HepG2 (cell line): ENCODE data around the gene CNP. TPM values are rescaled to one million over a fixed set of nuclear protein-coding genes. Genes with fewer than 3 reads are reported as not detected.

ENCODE experiments used
- AHDC1 ChIP-seq: sonication (generic); formaldehyde crosslinking; IDR thresholded peaks from 2 replicates; pipeline ENCODE4 v1.5.1; 2020; ENCODE audit warnings: mild to moderate bottlenecking, missing genetic modification reagents, borderline replicate concordance
- BCL3 ChIP-seq: sonication (generic); formaldehyde crosslinking; IDR thresholded peaks from 2 replicates; pipeline ENCODE4 v1.5.1; 2020; ENCODE audit warnings: mild to moderate bottlenecking, missing genetic modification reagents, moderate library complexity
- CBX5 ChIP-seq: sonication (generic); formaldehyde crosslinking; IDR thresholded peaks from 2 replicates; pipeline ENCODE4 v1.4.0; 2020; ENCODE audit warnings: missing genetic modification reagents, borderline replicate concordance
- CREBL2 ChIP-seq: sonication (generic); formaldehyde crosslinking; IDR thresholded peaks from 2 replicates; pipeline ENCODE4 v1.8.1; 2023; ENCODE audit warnings: missing genetic modification reagents, mild to moderate bottlenecking, borderline replicate concordance
- FUBP1 ChIP-seq: sonication (generic); formaldehyde crosslinking; IDR thresholded peaks from 2 replicates; pipeline ENCODE4 v1.5.1; 2020; ENCODE audit warnings: missing genetic modification reagents, mild to moderate bottlenecking, borderline replicate concordance
- HDAC1 ChIP-seq: sonication (generic); formaldehyde crosslinking; IDR thresholded peaks from 2 replicates; pipeline ENCODE4 v1.5.1; 2020; ENCODE audit warnings: mild to moderate bottlenecking, missing genetic modification reagents
- HNF1B ChIP-seq: sonication (generic); formaldehyde crosslinking; IDR thresholded peaks from 2 replicates; pipeline ENCODE4 v1.5.1; 2020; ENCODE audit warnings: mild to moderate bottlenecking, moderate library complexity, missing genetic modification reagents
- MEIS2 ChIP-seq: sonication (generic); formaldehyde crosslinking; IDR thresholded peaks from 2 replicates; pipeline ENCODE4 v1.9.0; 2021; ENCODE audit warnings: mild to moderate bottlenecking, missing genetic modification reagents
- ZNF10 ChIP-seq: sonication (generic); formaldehyde crosslinking; IDR thresholded peaks from 2 replicates; pipeline ENCODE4 v1.4.0; 2020; ENCODE audit warnings: mild to moderate bottlenecking, low read depth, missing genetic modification reagents, borderline replicate concordance
- ZNF224 ChIP-seq: sonication (generic); formaldehyde crosslinking; IDR thresholded peaks from 2 replicates; pipeline ENCODE4 v1.5.0; 2020; ENCODE audit warnings: mild to moderate bottlenecking, missing genetic modification reagents
- ZNF629 ChIP-seq: sonication (generic); formaldehyde crosslinking; conservative IDR thresholded peaks from 2 replicates; pipeline ENCODE4 v1.5.0; 2020; ENCODE audit warnings: missing genetic modification reagents
- ZNF703 ChIP-seq: sonication (generic); formaldehyde crosslinking; IDR thresholded peaks from 2 replicates; pipeline ENCODE4 v1.5.1; 2020; ENCODE audit warnings: missing genetic modification reagents, mild to moderate bottlenecking, moderate library complexity, borderline replicate concordance
- ZNF710 ChIP-seq: sonication (generic); formaldehyde crosslinking; IDR thresholded peaks from 2 replicates; pipeline ENCODE4 v1.5.0; 2020; ENCODE audit warnings: mild to moderate bottlenecking, missing genetic modification reagents, borderline replicate concordance
- ZNF746 ChIP-seq: sonication (generic); formaldehyde crosslinking; IDR thresholded peaks from 2 replicates; pipeline ENCODE4 v1.8.0; 2022; ENCODE audit warnings: mild to moderate bottlenecking, missing genetic modification reagents
- polyA plus RNA-seq, 8 experiments: library from polyadenylated mRNA; depleted of rRNA in 3 of 8; stranded (reverse) in 7 of 8; unstranded in 1 of 8; fragments of >200 nt; fragmentation: Illumina TruSeq in 4 of 8; extraction: Trizol in 4 of 8; gene quantifications; 2 replicates each; pipeline versions ENCODE4 v1.2.1 to v1.2.3, GENCODE V29; 2011 to 2016; ENCODE audit warnings: low read depth in 4 of 8, missing spikeins in 1 of 8, mixed read lengths in 1 of 8; ENCODE audit not compliant: insufficient read depth in 1 of 8
- total RNA-seq, 5 experiments: library from RNA; depleted of rRNA; stranded (reverse); fragments of >200 nt; fragmentation: Illumina TruSeq; extraction: Trizol; gene quantifications; 2 replicates each; pipeline ENCODE4 v1.2.3, GENCODE V29; 2016; ENCODE audit warnings: low read depth in 1 of 5

Gene CNP
- total and polyA plus RNA-seq, 2 of the 13 experiments (the other 11 are each of a cell fraction or from before 2014, with no cell fraction given), result 97.2 to 161 TPM

- TF ChIP-seq FUBP1 (CRISPR knock-in tag), result no peak
- 0 out of 2 replicates have a peak, but pooled peaks have one; percentile 12 for TF ChIP-seq ZNF746 (CRISPR knock-in tag)
- no peak for TF ChIP-seq CREBL2 (CRISPR knock-in tag)
- no peak for TF ChIP-seq MEIS2
- no peak; the same call in 1 of the 2 replicates for TF ChIP-seq ZNF224
- TF ChIP-seq ZNF710 (CRISPR knock-in tag), result 0 out of 2 replicates have a peak, but pooled peaks have one; percentile 28
- TF ChIP-seq ZNF10, result no peak
- TF ChIP-seq HNF1B (CRISPR knock-in tag), result no peak
- TF ChIP-seq ZNF703 (CRISPR knock-in tag), result 0 out of 2 replicates have a peak, but pooled peaks have one; percentile 16
- TF ChIP-seq ZNF629, result no peak
- TF ChIP-seq CBX5, result no peak; the same call in 1 of the 2 replicates
- TF ChIP-seq AHDC1 (CRISPR knock-in tag), result no peak; the same call in 1 of the 2 replicates
- TF ChIP-seq BCL3, result no peak
- TF ChIP-seq HDAC1 (CRISPR knock-in tag), result no peak; the same call in 1 of the 2 replicates
These were observed 736 bp downstream of the CNP start (continued) for GRCh38 chr17:41967141-41967920.
